DND-41 (cell line): ENCODE measurements around the gene ATP10A.

Source experiments
- ATAC-seq: fragments of 200-7000 bp; cut with Tn5 transposase; 3 replicates; pipeline ENCODE4 v1.9.1; 2021; ENCODE audit warnings: low read depth; ENCODE audit not compliant: insufficient read depth
- DNase-seq: peaks from one replicate; pipeline ENCODE4 v3.0.0-alpha.2; 2020
- H2AFZ ChIP-seq: 2 replicates; pipeline ENCODE4 v1.6.0; 2012; ENCODE audit warnings: low read depth, low read length
- H3K27ac ChIP-seq: 2 replicates; pipeline ENCODE4 v1.5.1; 2012; ENCODE audit warnings: low read length, inconsistent platforms
- H3K27me3 ChIP-seq: fragments of 200-600 bp; sonication (generic); 2 replicates; pipeline ENCODE4 v1.6.0; 2012; ENCODE audit warnings: low read length, mild to moderate bottlenecking, inconsistent platforms; ENCODE audit not compliant: insufficient read depth, poor library complexity
- H3K36me3 ChIP-seq: 2 replicates; pipeline ENCODE4 v1.5.1; 2012; ENCODE audit warnings: low read length, inconsistent platforms; ENCODE audit not compliant: insufficient read depth
- H3K4me1 ChIP-seq: 2 replicates; pipeline ENCODE4 v1.5.1; 2012; ENCODE audit warnings: mild to moderate bottlenecking, low read length; ENCODE audit not compliant: insufficient read depth
- H3K4me2 ChIP-seq: 2 replicates; pipeline ENCODE4 v1.6.0; 2012; ENCODE audit warnings: mild to moderate bottlenecking, moderate library complexity, low read length, inconsistent platforms; ENCODE audit not compliant: insufficient read depth
- H3K4me3 ChIP-seq, 2 experiments: fragments of 200-600 bp in 1 of 2; shearing (Covaris generic) in 1 of 2; 2 replicates each; pipeline ENCODE4 v1.5.1; 2012 to 2016; ENCODE audit warnings: inconsistent platforms in 2 of 2, low read length in 2 of 2, mild to moderate bottlenecking in 2 of 2, low read depth in 1 of 2, moderate library complexity in 1 of 2
- H3K79me2 ChIP-seq: 2 replicates; pipeline ENCODE4 v1.6.0; 2012; ENCODE audit warnings: low read length, inconsistent platforms; ENCODE audit not compliant: insufficient read depth
- H3K9ac ChIP-seq: 2 replicates; pipeline ENCODE4 v1.6.0; 2012; ENCODE audit warnings: low read depth, mild to moderate bottlenecking, inconsistent platforms, low read length, moderate library complexity
- H3K9me3 ChIP-seq: 2 replicates; pipeline ENCODE4 v1.5.1; 2012; ENCODE audit warnings: low read length, moderate library complexity, mild to moderate bottlenecking, inconsistent platforms; ENCODE audit not compliant: insufficient read depth, severe bottlenecking
- H4K20me1 ChIP-seq: 2 replicates; pipeline ENCODE4 v1.6.0; 2012; ENCODE audit warnings: low read length; ENCODE audit not compliant: insufficient read depth
- CTCF ChIP-seq: IDR thresholded peaks from 2 replicates; pipeline ENCODE4 v1.5.1; 2012; ENCODE audit warnings: borderline replicate concordance, low read length, moderate library complexity, mild to moderate bottlenecking; ENCODE audit not compliant: poor library complexity, severe bottlenecking; ENCODE audit errors: extremely low read depth
- EZH2 ChIP-seq: IDR thresholded peaks from 3 replicates; pipeline ENCODE4 v1.6.1; 2012; ENCODE audit warnings: borderline replicate concordance, low read depth, mild to moderate bottlenecking, moderate library complexity, low read length, inconsistent platforms; ENCODE audit not compliant: severe bottlenecking

The ATP10A gene

GRCh38 chr15:25866251-25866650 lies 3.1 kb upstream of the ATP10A start:
- Histone ChIP-seq H4K20me1 (no peaks in the 10 kb centered on the region), H3K36me3 (no peaks in the 10 kb centered on the region), H3K9ac (no peak overlapping the region), H3K27me3 (no peaks in the 10 kb centered on the region), H3K4me3 (no peak overlapping the region), H3K4me2 (no peak overlapping the region), H3K79me2 (no peaks in the 10 kb centered on the region), H3K9me3 (peaks cover 2% of the 10 kb centered on the region), H2AFZ (no peak overlapping the region), H3K4me1 (no peaks in the 10 kb centered on the region), H3K27ac (no peak overlapping the region)
- DNase-seq (no peak), ATAC-seq (no peak)
- TF ChIP-seq EZH2: no peak
- TF ChIP-seq CTCF: no peak

- no peak for TF ChIP-seq EZH2
- no peak for TF ChIP-seq CTCF
- H3K27me3 ChIP-seq: no peaks in the 10 kb centered on the region
Measured at GRCh38 chr15:25864966-25865365, 1.8 kb upstream of the ATP10A start.

GRCh38 chr15:25863968-25864580 lies 947 bp upstream of the ATP10A start:
- H3K4me2 ChIP-seq: no peak overlapping the region
- no peak overlapping the region for H3K9ac ChIP-seq
- H3K36me3 ChIP-seq: no peaks in the 10 kb centered on the region
- no peak overlapping the region for H3K27ac ChIP-seq
- H3K27me3 ChIP-seq: no peaks in the 10 kb centered on the region
- H3K4me3 ChIP-seq: no peak overlapping the region
- H3K9me3 ChIP-seq: peaks cover 2% of the 10 kb centered on the region
- DNase-seq (no peak), ATAC-seq (no peak)
- H2AFZ ChIP-seq: no peak overlapping the region
- no peak for TF ChIP-seq CTCF
- no peak for TF ChIP-seq EZH2
- no peaks in the 10 kb centered on the region for H3K79me2 ChIP-seq
- H4K20me1 ChIP-seq: no peaks in the 10 kb centered on the region
- H3K4me1 ChIP-seq: peaks cover 3% of the 10 kb centered on the region; the same call in 1 of the 2 replicates

More at GRCh38 chr15:25864966-25865365, 1.8 kb upstream of the ATP10A start:
- Histone ChIP-seq H3K36me3 (no peaks in the 10 kb centered on the region), H3K9me3 (peaks cover 2% of the 10 kb centered on the region), H3K9ac (no peak overlapping the region), H3K4me1 (peaks cover 3% of the 10 kb centered on the region; the same call in 1 of the 2 replicates), H3K4me3 (no peak overlapping the region), H3K4me2 (no peak overlapping the region), H3K79me2 (no peaks in the 10 kb centered on the region), H2AFZ (no peak overlapping the region), H3K27ac (no peak overlapping the region), H4K20me1 (no peaks in the 10 kb centered on the region)
- no peak for DNase-seq
- ATAC-seq: no peak
